Loucy (cell line): ENCODE measurements around the gene ILKAP.

Experiments used
- H2AFZ ChIP-seq: fragments of 200-600 bp; sonication (generic); 2 replicates; pipeline ENCODE4 v1.6.0; 2016; ENCODE audit warnings: antibody characterized with exemption, mild to moderate bottlenecking, low read length, moderate library complexity
- H3F3A ChIP-seq: fragments of 200-600 bp; 2 replicates; pipeline ENCODE4 v1.6.0; 2016; ENCODE audit warnings: antibody characterized with exemption, low read depth, mild to moderate bottlenecking
- H3K27me3 ChIP-seq: fragments of 200-600 bp; sonication (generic); 2 replicates; pipeline ENCODE4 v1.6.1; 2014; ENCODE audit warnings: low read length, mild to moderate bottlenecking; ENCODE audit not compliant: insufficient read depth, poor library complexity, severe bottlenecking
- H3K36me3 ChIP-seq: fragments of 200-600 bp; sonication (generic); 2 replicates; pipeline ENCODE4 v1.6.1; 2016; ENCODE audit warnings: low read length; ENCODE audit not compliant: insufficient read depth
- H3K4me1 ChIP-seq: fragments of 200-600 bp; sonication (generic); 2 replicates; pipeline ENCODE4 v1.5.1; 2014; ENCODE audit warnings: low read length, mild to moderate bottlenecking; ENCODE audit not compliant: insufficient read depth, poor library complexity, severe bottlenecking
- H3K4me2 ChIP-seq: fragments of 200-600 bp; sonication (generic); 2 replicates; pipeline ENCODE4 v1.6.0; 2014; ENCODE audit warnings: antibody characterized with exemption, low read length, low read depth, mild to moderate bottlenecking; ENCODE audit not compliant: poor library complexity, severe bottlenecking
- H3K4me3 ChIP-seq: fragments of 200-600 bp; sonication (generic); 2 replicates; pipeline ENCODE4 v1.5.1; 2014; ENCODE audit warnings: low read length, mild to moderate bottlenecking, mixed read lengths; ENCODE audit not compliant: poor library complexity, severe bottlenecking
- H3K79me2 ChIP-seq: fragments of 200-600 bp; sonication (generic); 2 replicates; pipeline ENCODE4 v1.6.1; 2014; ENCODE audit warnings: low read length; ENCODE audit not compliant: insufficient read depth
- H3K9ac ChIP-seq: fragments of 200-600 bp; sonication (generic); 2 replicates; pipeline ENCODE4 v1.6.0; 2014; ENCODE audit warnings: mild to moderate bottlenecking, low read depth, low read length, moderate library complexity; ENCODE audit not compliant: poor library complexity, severe bottlenecking
- H3K9me2 ChIP-seq: fragments of 200-600 bp; sonication (generic); replicated peaks from 2 replicates; pipeline ENCODE4 v1.6.1; 2016; ENCODE audit warnings: low read depth, low read length, mixed read lengths
- H3K9me3 ChIP-seq: fragments of 200-600 bp; sonication (generic); 2 replicates; pipeline ENCODE4 v1.6.1; 2014; ENCODE audit warnings: mild to moderate bottlenecking, antibody characterized with exemption, low read length, low read depth; ENCODE audit not compliant: insufficient read depth
- H4K20me1 ChIP-seq: fragments of 200-600 bp; sonication (generic); 2 replicates; pipeline ENCODE4 v1.6.0; 2014; ENCODE audit warnings: antibody characterized with exemption, low read length, mild to moderate bottlenecking; ENCODE audit not compliant: insufficient read depth, poor library complexity, severe bottlenecking
- CTCF ChIP-seq: fragments of 200-600 bp; sonication (generic); conservative IDR thresholded peaks from 2 replicates; pipeline ENCODE4 v1.5.1; 2014; ENCODE audit warnings: mild to moderate bottlenecking, antibody characterized with exemption, low read length
- EZH2phosphoT487 ChIP-seq: fragments of 200-600 bp; IDR thresholded peaks from 2 replicates; pipeline ENCODE4 v1.6.1; 2018; ENCODE audit warnings: antibody characterized with exemption, mild to moderate bottlenecking, moderate library complexity, borderline replicate concordance

Gene ILKAP

GRCh38 chr2:238235856-238236255, 32.4 kb upstream of the ILKAP start:
- Histone ChIP-seq H4K20me1 (no peaks in the 10 kb centered on the region), H3K79me2 (no peaks in the 10 kb centered on the region), H3K36me3 (no peaks in the 10 kb centered on the region), H3K4me1 (peaks cover 9% of the 10 kb centered on the region), H3K4me3 (no peak overlapping the region), H3F3A (no peaks in the 10 kb centered on the region), H3K27me3 (no peaks in the 10 kb centered on the region), H3K9me3 (no peaks in the 10 kb centered on the region), H3K9ac (no peak overlapping the region), H3K9me2 (no peaks in the 10 kb centered on the region), H2AFZ (no peak overlapping the region), H3K4me2 (no peak overlapping the region)
- no peak for TF ChIP-seq CTCF
- no peak for TF ChIP-seq EZH2phosphoT487

DNA sequence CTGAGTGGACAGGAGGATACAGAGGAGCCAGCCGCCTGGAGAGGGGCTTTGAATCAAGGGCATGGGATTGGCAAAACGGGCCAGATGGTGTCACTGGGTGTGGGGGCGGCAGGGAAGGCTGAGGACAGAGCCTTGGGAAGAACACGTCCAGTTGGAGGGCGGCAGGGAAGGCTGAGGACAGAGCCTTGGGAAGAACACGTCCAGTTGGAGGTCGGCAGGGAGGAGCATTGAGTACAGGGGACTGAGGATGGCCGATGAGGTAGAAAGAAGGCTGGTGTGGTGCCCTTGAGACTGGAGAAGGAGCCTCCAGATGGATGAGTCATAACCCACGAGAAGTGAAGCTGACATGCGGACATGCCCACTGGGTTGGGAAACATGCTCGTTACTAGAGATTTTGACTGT, 31.8 kb upstream of the ILKAP start:
- Histone ChIP-seq H3K27me3 (no peaks in the 10 kb centered on the region), H3K4me3 (no peak overlapping the region), H2AFZ (no peak overlapping the region), H3K4me1 (peaks cover 9% of the 10 kb centered on the region), H3K36me3 (no peaks in the 10 kb centered on the region), H3K9me2 (no peaks in the 10 kb centered on the region), H3K79me2 (no peaks in the 10 kb centered on the region), H3K4me2 (no peak overlapping the region), H3K9me3 (no peaks in the 10 kb centered on the region), H3F3A (no peaks in the 10 kb centered on the region), H4K20me1 (no peaks in the 10 kb centered on the region), H3K9ac (no peak overlapping the region)
- TF ChIP-seq CTCF (no peak), EZH2phosphoT487 (no peak)

- Histone ChIP-seq H3K27me3 (no peaks in the 10 kb centered on the region), H2AFZ (no peak overlapping the region)
- TF ChIP-seq EZH2phosphoT487 (no peak), CTCF (no peak)
Measured at GRCh38 chr2:238233625-238234024, 30.1 kb upstream of the ILKAP start.

More at GRCh38 chr2:238233625-238234024, 30.1 kb upstream of the ILKAP start:
- Histone ChIP-seq H3K4me3 (no peak overlapping the region), H3K36me3 (no peaks in the 10 kb centered on the region), H3K79me2 (no peaks in the 10 kb centered on the region), H3F3A (no peaks in the 10 kb centered on the region), H3K4me2 (no peak overlapping the region), H3K9me3 (no peaks in the 10 kb centered on the region), H3K9me2 (no peaks in the 10 kb centered on the region), H3K9ac (no peak overlapping the region), H4K20me1 (no peaks in the 10 kb centered on the region), H3K4me1 (peaks cover 5% of the 10 kb centered on the region)
